ENCODE measurements around the gene LARP4B.

LARP4B gene

DNA sequence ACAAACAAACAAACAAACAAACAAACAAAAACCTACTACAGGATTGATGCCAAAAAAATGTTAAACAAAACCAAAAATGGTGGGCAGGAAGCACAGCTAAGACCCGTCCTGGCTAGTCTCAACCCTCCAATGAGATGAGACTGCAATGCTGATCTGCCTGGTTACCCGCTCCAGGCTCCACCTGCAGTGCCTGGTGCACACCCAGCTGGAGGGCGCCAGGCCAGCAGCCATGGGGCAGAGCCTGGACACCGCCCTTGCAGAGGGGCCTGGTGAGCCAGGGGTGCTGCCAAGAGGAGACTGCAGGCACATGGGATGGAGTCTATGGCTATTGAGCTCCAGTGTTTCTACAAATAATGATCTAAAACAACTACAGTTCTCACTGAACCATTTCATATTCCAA is 107.0 kb downstream of the LARP4B start:
- no peak for DNase-seq (ENCODE audit: low read depth)

DNA sequence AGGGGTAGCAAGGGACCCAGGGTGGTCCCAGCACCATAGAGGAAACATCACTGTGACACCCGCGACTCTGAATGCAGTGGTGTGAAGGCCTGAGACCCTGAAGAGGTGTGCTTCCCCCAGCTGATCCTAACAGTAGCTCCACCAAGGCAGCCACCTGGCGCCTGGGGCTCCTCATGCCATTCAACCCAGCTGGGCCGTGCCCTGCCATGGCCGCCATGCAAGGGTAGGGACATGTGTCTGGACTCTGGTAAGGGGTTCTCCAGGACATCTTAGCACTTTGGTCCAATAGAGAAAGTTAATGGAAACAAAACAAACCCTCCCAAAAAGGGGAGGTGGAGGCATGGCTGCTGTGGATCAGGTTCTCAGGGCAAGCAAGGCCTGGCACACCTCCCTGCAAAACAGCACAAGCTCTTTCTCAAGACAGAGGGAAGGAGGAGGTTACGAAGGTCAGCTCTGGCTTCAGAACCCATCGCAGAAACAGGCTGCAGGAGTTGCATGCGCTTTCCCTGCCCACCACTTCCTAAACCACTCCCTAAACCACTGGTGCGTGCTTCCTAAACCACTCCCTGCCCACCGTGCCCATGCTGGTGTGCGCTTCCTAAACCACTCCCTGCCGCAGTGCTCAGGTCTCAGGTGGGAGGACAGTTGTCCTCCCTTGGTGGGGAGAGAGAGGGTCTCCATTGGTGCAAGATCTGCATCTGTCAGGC is 108.7 kb downstream of the LARP4B start:
- no peak for DNase-seq (ENCODE audit: low read depth)

GRCh38 chr10:822197-822596 is 109.3 kb downstream of the LARP4B start:
- no peak for DNase-seq (ENCODE audit: low read depth)

GRCh38 chr10:821322-821721 is 110.2 kb downstream of the LARP4B start:
- DNase-seq (ENCODE audit: low read depth): no peak

DNA sequence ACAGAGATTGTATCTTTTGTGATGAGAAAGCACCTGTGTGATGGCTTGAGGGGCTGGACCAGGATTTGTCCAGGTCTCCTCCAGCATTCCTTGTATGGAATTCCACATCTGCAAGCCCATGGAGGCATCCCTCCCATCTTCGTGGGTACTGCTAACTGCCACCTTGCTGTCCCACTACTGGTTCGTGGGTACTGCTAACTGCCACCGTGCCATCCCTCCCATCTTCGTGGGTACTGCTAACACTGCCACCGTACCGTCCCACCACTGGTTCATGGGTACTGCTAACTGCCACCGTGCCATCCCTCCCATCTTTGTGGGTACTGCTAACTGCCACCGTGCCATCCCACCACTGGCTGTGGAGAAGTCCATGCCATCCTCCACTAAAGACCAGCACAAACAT is 111.7 kb downstream of the LARP4B start:
- DNase-seq (ENCODE audit: low read depth): no peak

DNA sequence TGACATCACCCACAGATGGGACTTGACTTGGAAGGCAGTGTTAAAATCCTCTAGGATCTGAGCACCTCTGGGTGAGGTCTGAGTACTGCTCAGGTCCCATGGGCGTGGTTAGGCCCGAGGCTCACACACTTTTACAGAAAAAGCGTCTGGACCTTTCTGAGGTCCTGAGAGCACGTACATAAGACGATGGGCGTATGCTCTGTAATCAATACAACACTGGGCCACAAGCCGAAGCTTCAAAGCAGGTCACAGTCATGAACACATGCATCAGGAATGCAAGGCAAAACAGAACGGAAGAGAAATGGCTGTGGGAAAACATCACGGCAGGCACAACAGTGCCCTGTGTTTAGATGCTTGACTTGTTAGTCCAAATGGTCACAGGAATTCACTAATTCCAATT is 112.2 kb downstream of the LARP4B start:
- DNase-seq (ENCODE audit: low read depth): no peak

- DNase-seq (ENCODE audit: low read depth): no peak
These were observed 112.8 kb downstream of the LARP4B start for GRCh38 chr10:818526-819220.

GRCh38 chr10:818010-818409 is 113.5 kb downstream of the LARP4B start:
- DNase-seq (ENCODE audit: low read depth): no peak

- no peak for DNase-seq (ENCODE audit: low read depth)
These were observed 114.1 kb downstream of the LARP4B start for GRCh38 chr10:817371-817770.

DNA sequence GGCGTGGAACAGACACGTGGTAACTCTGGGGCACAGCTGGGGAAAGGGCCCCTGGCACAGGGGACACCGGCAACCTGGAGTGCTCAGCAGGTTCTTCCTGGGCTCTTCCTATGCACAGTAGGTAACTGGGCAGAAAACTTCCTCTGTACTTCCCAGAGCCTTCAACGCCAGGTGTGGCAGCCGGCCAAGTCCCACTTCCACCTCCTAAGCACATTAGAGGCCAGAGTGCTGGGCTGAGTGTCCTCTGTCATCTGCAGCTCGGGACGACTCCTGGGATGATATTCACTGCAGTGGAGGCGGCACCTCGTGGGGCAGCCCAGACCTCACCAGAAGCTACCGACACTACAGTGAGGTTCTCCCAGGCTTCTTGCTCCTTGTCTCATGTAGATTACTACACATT is 114.5 kb downstream of the LARP4B start:
- DNase-seq (ENCODE audit: low read depth): no peak

DNA sequence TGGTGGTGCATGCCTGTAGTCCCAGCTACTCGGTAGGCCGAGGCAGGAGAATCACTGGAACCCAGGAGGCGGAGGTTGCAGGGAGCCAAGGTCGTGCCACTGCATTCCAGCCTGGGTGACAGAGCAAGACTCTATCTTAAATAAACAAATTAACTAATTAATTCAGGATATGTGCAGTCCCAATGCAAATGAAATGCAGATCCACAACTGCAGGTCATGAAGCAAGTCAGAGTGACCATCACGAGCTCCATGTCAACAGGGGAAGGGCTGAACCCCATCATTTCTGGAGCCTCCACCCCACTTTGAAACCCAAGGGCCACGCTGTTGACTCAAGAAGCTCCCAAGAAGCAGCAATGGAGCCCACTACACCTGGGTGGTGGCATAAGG is 115.4 kb downstream of the LARP4B start:
- no peak for DNase-seq (ENCODE audit: low read depth)

DNA sequence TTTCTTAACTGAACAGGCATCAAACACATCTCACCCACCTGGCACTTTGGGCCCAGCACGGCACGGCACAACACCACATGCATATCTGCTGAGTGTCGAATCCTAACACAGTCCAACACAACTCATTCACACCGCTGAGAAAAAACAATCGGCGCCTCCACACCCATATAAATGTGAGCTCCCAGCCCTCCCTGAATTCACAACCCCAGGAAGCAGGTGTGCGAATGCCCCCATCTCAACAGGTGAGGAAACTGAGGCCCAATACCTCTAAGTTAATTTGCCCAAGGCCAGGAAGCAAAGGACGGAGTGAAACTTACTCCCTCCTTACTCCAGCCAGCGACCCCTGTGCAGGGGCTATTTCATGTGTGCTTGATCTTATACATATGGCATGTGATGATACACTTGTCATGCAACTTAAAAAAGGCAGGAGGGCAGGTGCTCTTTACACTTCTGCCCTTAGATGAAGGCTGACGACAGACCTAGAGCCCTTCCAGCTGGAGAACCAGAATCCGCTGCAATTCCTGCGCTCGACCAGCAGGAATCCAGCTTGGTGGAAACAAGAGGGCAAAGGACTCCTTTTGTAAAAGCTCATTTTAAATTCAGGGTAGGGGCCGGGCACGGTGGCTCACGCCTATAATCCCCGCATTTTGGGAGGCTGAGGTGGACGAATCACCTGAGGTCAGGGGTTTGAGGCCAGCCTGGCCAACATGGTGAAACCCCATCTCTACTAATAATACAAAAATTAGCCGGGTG is 116.0 kb downstream of the LARP4B start:
- no peak for DNase-seq (ENCODE audit: low read depth)

- DNase-seq (ENCODE audit: low read depth): no peak
These were observed 116.8 kb downstream of the LARP4B start for GRCh38 chr10:814536-815302.

DNA sequence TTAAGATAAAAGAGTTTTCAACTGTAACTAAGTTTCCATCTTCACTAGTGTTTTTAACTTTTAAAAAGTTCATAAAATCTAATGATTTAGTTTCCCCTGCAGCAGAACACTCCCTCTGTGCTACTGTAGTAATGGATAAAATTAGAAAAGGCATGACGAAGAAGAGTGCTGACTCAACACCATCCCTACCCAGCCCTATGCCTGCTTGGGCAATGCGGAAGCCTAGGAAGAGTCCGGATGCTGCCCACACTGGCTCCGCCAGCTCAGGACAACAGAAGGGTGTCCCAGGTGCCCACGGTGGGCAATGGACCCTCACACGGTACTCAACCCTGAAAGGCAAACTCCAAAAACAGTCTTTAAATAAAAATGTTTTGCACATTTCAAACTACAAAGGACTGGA is 118.2 kb downstream of the LARP4B start:
- no peak for DNase-seq (ENCODE audit: low read depth)

DNA sequence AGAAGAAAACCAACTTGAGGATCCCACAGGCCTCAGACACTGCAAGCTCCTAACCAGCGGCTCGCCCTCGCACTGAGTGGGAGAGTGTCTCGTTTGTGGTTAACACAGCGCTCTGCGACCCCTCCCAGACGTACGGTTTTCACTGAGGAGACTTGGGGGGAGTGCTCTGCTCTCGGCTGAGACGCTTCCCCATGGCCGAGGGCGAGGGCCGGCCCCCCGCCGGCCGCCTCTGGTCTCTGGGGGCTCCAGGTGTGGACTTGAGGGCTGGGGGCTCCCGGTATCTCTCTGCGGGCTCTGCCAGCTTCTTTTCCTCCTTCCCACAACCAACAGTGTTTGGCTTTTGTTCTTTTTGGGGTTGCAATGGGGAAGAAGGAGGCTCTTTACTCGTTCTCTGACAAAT is 118.7 kb downstream of the LARP4B start:
- no peak for DNase-seq (ENCODE audit: low read depth)

DNA sequence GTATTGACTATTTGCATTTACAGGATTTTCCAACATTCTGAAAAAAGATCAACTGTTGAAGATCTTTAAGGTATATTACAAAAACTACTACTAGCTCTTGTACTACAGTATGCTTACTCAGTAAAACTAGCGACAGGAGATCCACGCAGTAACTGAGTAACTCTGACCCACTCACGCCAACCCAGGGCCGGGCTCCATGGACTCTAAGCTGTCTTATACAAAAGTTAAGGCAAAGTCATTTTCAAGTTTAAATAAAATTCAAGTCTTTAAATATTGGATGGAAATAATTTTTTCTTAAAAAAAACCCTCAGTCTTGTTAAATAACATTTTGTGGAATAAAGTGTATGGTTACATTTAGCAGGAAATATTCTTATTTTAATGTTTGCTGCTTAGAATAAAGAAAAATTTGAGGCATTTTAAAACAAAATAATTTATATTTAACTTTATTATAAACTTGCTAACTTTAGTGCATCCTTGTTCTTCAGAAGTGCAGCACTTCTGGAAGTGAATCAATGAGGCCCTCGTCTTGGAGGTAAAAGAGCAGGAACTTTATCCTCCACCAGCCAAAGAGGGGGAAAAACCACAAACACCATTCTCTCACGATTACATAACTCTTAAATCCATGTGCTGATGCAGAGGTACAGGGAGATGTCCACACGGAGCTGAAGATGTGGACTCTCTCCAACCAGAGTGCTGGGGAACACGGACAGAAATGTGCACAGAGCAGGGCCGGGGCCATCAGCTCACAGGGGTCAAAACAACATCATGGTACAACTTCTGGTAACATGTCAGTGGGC is 119.9 kb downstream of the LARP4B start:
- no peak for DNase-seq (ENCODE audit: low read depth)

GRCh38 chr10:810351-810846 is 121.1 kb downstream of the LARP4B start:
- no peak for DNase-seq (ENCODE audit: low read depth)

- DNase-seq (ENCODE audit: low read depth): no peak
These were observed 121.7 kb downstream of the LARP4B start for GRCh38 chr10:809671-810350.

GRCh38 chr10:807958-808353 is 123.5 kb downstream of the LARP4B start:
- DNase-seq (ENCODE audit: low read depth): no peak

GRCh38 chr10:807163-807957 is 124.1 kb downstream of the LARP4B start:
- no peak for DNase-seq (ENCODE audit: low read depth)
